Fibroblast of lung (primary cell): ENCODE data around the gene CAPN3. TPM values are rescaled to one million over a fixed set of nuclear protein-coding genes. Genes with fewer than 3 reads are reported as not detected.

Experiments
- DNase-seq, 2 donors: peaks; one replicate each; pipeline versions ENCODE4 v3.0.0 to v3.0.0-alpha.2; 2010; ENCODE audit warnings: low read depth in 2 of 2
- H2AFZ ChIP-seq: 2 replicates; pipeline ENCODE4 v1.5.1; 2012; ENCODE audit warnings: low read length, control low read depth, inconsistent platforms
- H3K27ac ChIP-seq: 2 replicates; pipeline ENCODE4 v1.5.1; 2011; ENCODE audit warnings: low read length, control low read depth; ENCODE audit not compliant: insufficient read depth
- H3K27me3 ChIP-seq: 2 replicates; pipeline ENCODE4 v1.5.1; 2011; ENCODE audit warnings: mild to moderate bottlenecking, low read length; ENCODE audit not compliant: control insufficient read depth, insufficient read depth
- H3K36me3 ChIP-seq: 2 replicates; pipeline ENCODE4 v1.5.1; 2011; ENCODE audit warnings: low read length; ENCODE audit not compliant: control insufficient read depth, insufficient read depth
- H3K4me1 ChIP-seq: 2 replicates; pipeline ENCODE4 v1.5.1; 2011; ENCODE audit warnings: low read length; ENCODE audit not compliant: control insufficient read depth, insufficient read depth; ENCODE audit errors: extremely low read depth
- H3K4me2 ChIP-seq: 2 replicates; pipeline ENCODE4 v1.5.1; 2011; ENCODE audit warnings: low read length, control low read depth; ENCODE audit not compliant: insufficient read depth; ENCODE audit errors: extremely low read depth
- H3K4me3 ChIP-seq, 4 experiments: fragments of 200-600 bp in 1 of 4; sonication (generic) in 1 of 4; replicated peaks in 1 of 4; 2 replicates each; pipeline ENCODE4 v1.5.1; 2011 to 2016; ENCODE audit warnings: low read length in 4 of 4, low read depth in 3 of 4, mild to moderate bottlenecking in 3 of 4, control low read depth in 2 of 4, inconsistent platforms in 1 of 4, mixed read lengths in 1 of 4; ENCODE audit not compliant: insufficient read depth in 1 of 4; ENCODE audit errors: control extremely low read depth in 1 of 4
- H3K79me2 ChIP-seq: 2 replicates; pipeline ENCODE4 v1.5.1; 2012; ENCODE audit warnings: mild to moderate bottlenecking, low read length, inconsistent platforms; ENCODE audit not compliant: control insufficient read depth, insufficient read depth
- H3K9ac ChIP-seq: 2 replicates; pipeline ENCODE4 v1.5.1; 2011; ENCODE audit warnings: mild to moderate bottlenecking, low read length, control low read depth; ENCODE audit not compliant: insufficient read depth
- H3K9me3 ChIP-seq: 2 replicates; pipeline ENCODE4 v1.5.1; 2012; ENCODE audit warnings: low read depth, low read length; ENCODE audit not compliant: control insufficient read depth, insufficient read depth
- H4K20me1 ChIP-seq: 2 replicates; pipeline ENCODE4 v1.5.1; 2011; ENCODE audit warnings: low read length; ENCODE audit not compliant: control insufficient read depth, insufficient read depth; ENCODE audit errors: extremely low read depth
- CTCF ChIP-seq, 2 donors: IDR thresholded peaks in 1 of 2; conservative IDR thresholded peaks in 1 of 2; 1 replicate in 1 of 2; 2 replicates in 1 of 2; pipeline ENCODE4 v1.5.1; 2011 to 2012; ENCODE audit warnings: low read length in 2 of 2, control low read depth in 1 of 2, inconsistent platforms in 1 of 2, low read depth in 1 of 2, mild to moderate bottlenecking in 1 of 2
- EZH2 ChIP-seq: IDR thresholded peaks from 2 replicates; pipeline ENCODE4 v1.5.1; 2012; ENCODE audit warnings: low read length, control low read depth, mild to moderate bottlenecking; ENCODE audit errors: missing control alignments
- polyA plus RNA-seq, 2 donors: library from polyadenylated mRNA; depleted of rRNA in 1 of 2; stranded (reverse) in 1 of 2; unstranded in 1 of 2; fragments of >200 nt; gene quantifications; 2 replicates each; pipeline ENCODE4 v1.2.1, GENCODE V29; 2011 to 2012; ENCODE audit warnings: missing spikeins in 1 of 2
- total RNA-seq: library from RNA; depleted of rRNA; stranded (reverse); fragments of >200 nt; gene quantifications from 2 replicates; pipeline ENCODE4 v1.2.1, GENCODE V29; 2014

The CAPN3 gene
- total and polyA plus RNA-seq, 2 donors (not counting 1 experiment from before 2014, with no cell fraction given): 1.3 to 3.6 TPM

- Histone ChIP-seq H2AFZ (no peak overlapping the region), H4K20me1 (no peaks in the 10 kb centered on the region), H3K4me2 (no peak overlapping the region), H3K27ac (no peak overlapping the region), H3K9ac (no peak overlapping the region), H3K36me3 (no peaks in the 10 kb centered on the region), H3K4me1 (no peaks in the 10 kb centered on the region), H3K27me3 (no peaks in the 10 kb centered on the region), H3K4me3 (no peak overlapping the region), H3K9me3 (no peaks in the 10 kb centered on the region), H3K79me2 (no peaks in the 10 kb centered on the region)
- TF ChIP-seq EZH2 (no peak), CTCF (conservative IDR thresholded peaks at IDR 0.05 in 1 of 2, IDR thresholded peaks at IDR 0.05 in 1 of 2; ENCODE audit: low read depth in 1 of 2, low read length in 2 of 2) (no peak)
- no peak for DNase-seq
Observed at GRCh38 chr15:42395838-42396237, 36.5 kb downstream of the CAPN3 start.

GRCh38 chr15:42401544-42402454 is 42.5 kb downstream of the CAPN3 start:
- no peak for TF ChIP-seq EZH2
- TF ChIP-seq CTCF (conservative IDR thresholded peaks at IDR 0.05 in 1 of 2, IDR thresholded peaks at IDR 0.05 in 1 of 2; ENCODE audit: low read depth in 1 of 2, low read length in 2 of 2): no peak

GRCh38 chr15:42402455-42403205 is 43.3 kb downstream of the CAPN3 start:
- Histone ChIP-seq H3K27ac (no peak overlapping the region), H3K9me3 (no peaks in the 10 kb centered on the region), H2AFZ (no peak overlapping the region), H3K4me3 (no peak overlapping the region), H3K4me1 (no peaks in the 10 kb centered on the region), H3K4me2 (no peak overlapping the region), H4K20me1 (no peaks in the 10 kb centered on the region), H3K9ac (no peak overlapping the region), H3K36me3 (no peaks in the 10 kb centered on the region), H3K27me3 (no peaks in the 10 kb centered on the region), H3K79me2 (no peaks in the 10 kb centered on the region)
- TF ChIP-seq EZH2 (no peak), CTCF (conservative IDR thresholded peaks at IDR 0.05 in 1 of 2, IDR thresholded peaks at IDR 0.05 in 1 of 2; ENCODE audit: low read depth in 1 of 2, low read length in 2 of 2) (no peak)
- no peak for DNase-seq

More at GRCh38 chr15:42401544-42402454, 42.5 kb downstream of the CAPN3 start:
- Histone ChIP-seq H3K4me2 (no peak overlapping the region), H4K20me1 (no peaks in the 10 kb centered on the region), H3K9ac (no peak overlapping the region), H3K79me2 (no peaks in the 10 kb centered on the region), H3K36me3 (no peaks in the 10 kb centered on the region), H3K9me3 (no peaks in the 10 kb centered on the region), H3K4me3 (no peak overlapping the region), H3K27ac (no peak overlapping the region), H3K4me1 (no peaks in the 10 kb centered on the region), H2AFZ (no peak overlapping the region), H3K27me3 (no peaks in the 10 kb centered on the region)
- DNase-seq: no peak
